GM23248 (cell line): ENCODE measurements around the gene DES. TPM values are rescaled to one million over a fixed set of nuclear protein-coding genes. Genes with fewer than 3 reads are reported as not detected.

Experiments
- DNase-seq: peaks from one replicate; pipeline ENCODE4 v3.0.0-alpha.2; 2015
- H2AFZ ChIP-seq: fragments of 200-600 bp; sonication (generic); 2 replicates; pipeline ENCODE4 v1.6.1; 2016; ENCODE audit warnings: antibody characterized with exemption
- H3F3A ChIP-seq: fragments of 200-600 bp; sonication (generic); 2 replicates; pipeline ENCODE4 v1.6.1; 2016; ENCODE audit warnings: mild to moderate bottlenecking, antibody characterized with exemption, mixed run types; ENCODE audit not compliant: insufficient read depth
- H3K27ac ChIP-seq: fragments of 200-600 bp; sonication (generic); 2 replicates; pipeline ENCODE4 v1.5.1; 2016; ENCODE audit warnings: mild to moderate bottlenecking
- H3K27me3 ChIP-seq: fragments of 200-600 bp; sonication (generic); replicated peaks from 2 replicates; pipeline ENCODE4 v1.6.1; 2016; ENCODE audit warnings: mild to moderate bottlenecking; ENCODE audit not compliant: insufficient read depth
- H3K36me3 ChIP-seq: fragments of 200-600 bp; sonication (generic); 2 replicates; pipeline ENCODE4 v1.6.1; 2016; ENCODE audit warnings: low read depth, mild to moderate bottlenecking
- H3K4me1 ChIP-seq: fragments of 200-600 bp; sonication (generic); 2 replicates; pipeline ENCODE4 v1.6.1; 2016; ENCODE audit warnings: mild to moderate bottlenecking; ENCODE audit not compliant: insufficient read depth
- H3K4me2 ChIP-seq: fragments of 200-600 bp; sonication (generic); one replicate; pipeline ENCODE4 v1.6.1; 2016; ENCODE audit warnings: mild to moderate bottlenecking; ENCODE audit not compliant: unreplicated experiment
- H3K4me3 ChIP-seq: fragments of 200-600 bp; sonication (generic); 2 replicates; pipeline ENCODE4 v1.5.1; 2016; ENCODE audit warnings: mild to moderate bottlenecking
- H3K79me2 ChIP-seq: fragments of 200-600 bp; sonication (generic); 2 replicates; pipeline ENCODE4 v1.6.1; 2016; ENCODE audit warnings: mild to moderate bottlenecking; ENCODE audit not compliant: insufficient read depth
- H3K9ac ChIP-seq: fragments of 200-600 bp; sonication (generic); 2 replicates; pipeline ENCODE4 v1.6.1; 2016; ENCODE audit warnings: mild to moderate bottlenecking
- H3K9me2 ChIP-seq: fragments of 200-600 bp; sonication (generic); 2 replicates; pipeline ENCODE4 v1.6.1; 2016; ENCODE audit warnings: mixed run types, mild to moderate bottlenecking, moderate library complexity; ENCODE audit not compliant: insufficient read depth
- H3K9me3 ChIP-seq: fragments of 200-600 bp; sonication (generic); one replicate; pipeline ENCODE4 v1.6.1; 2017; ENCODE audit warnings: low read depth
- H4K20me1 ChIP-seq: fragments of 200-600 bp; sonication (generic); 2 replicates; pipeline ENCODE4 v1.6.0; 2016; ENCODE audit not compliant: insufficient read depth
- EZH2 ChIP-seq: fragments of 200-600 bp; sonication (generic); IDR thresholded peaks from 2 replicates; pipeline ENCODE4 v1.6.1; 2018; ENCODE audit warnings: antibody characterized with exemption, mild to moderate bottlenecking; ENCODE audit not compliant: insufficient read depth, poor library complexity, severe bottlenecking
- EZH2phosphoT487 ChIP-seq: fragments of 200-600 bp; sonication (generic); IDR thresholded peaks from 2 replicates; pipeline ENCODE4 v1.6.1; 2018; ENCODE audit warnings: antibody characterized with exemption, moderate library complexity, mild to moderate bottlenecking, low read depth; ENCODE audit not compliant: insufficient read depth
- WGBS, 2 experiments: methylation state at CpG; one replicate each; pipeline ENCODE4 v1.1.6; 2015 to 2017; ENCODE audit warnings: low lambda C conversion rate in 2 of 2, low coverage in 1 of 2; ENCODE audit errors: missing lambda C conversion rate in 2 of 2; 5-methylcytosine and 5-hydroxymethylcytosine counted together
- in situ Hi-C: fragments of 300-500 bp; cut with MboI; formaldehyde crosslinking; loops from 2 replicates; pipeline ENCODE4 v1.15.0; 2020
- polyA plus RNA-seq: library from polyadenylated mRNA; unstranded; fragments of >200 nt; fragmentation: Nextera tagmentation; extraction: Ambion mirVana; gene quantifications from 2 replicates; pipeline ENCODE4 v1.2.1, GENCODE V29; 2016
- total RNA-seq: library from RNA; depleted of rRNA; stranded (reverse); fragments of >200 nt; shearing (Covaris generic); gene quantifications from 2 replicates; pipeline ENCODE4 v1.2.3, GENCODE V29; 2014

Gene DES
- total and polyA plus RNA-seq, 2 experiments from 2014 or later: 1.1 to 2.7 TPM

DNA sequence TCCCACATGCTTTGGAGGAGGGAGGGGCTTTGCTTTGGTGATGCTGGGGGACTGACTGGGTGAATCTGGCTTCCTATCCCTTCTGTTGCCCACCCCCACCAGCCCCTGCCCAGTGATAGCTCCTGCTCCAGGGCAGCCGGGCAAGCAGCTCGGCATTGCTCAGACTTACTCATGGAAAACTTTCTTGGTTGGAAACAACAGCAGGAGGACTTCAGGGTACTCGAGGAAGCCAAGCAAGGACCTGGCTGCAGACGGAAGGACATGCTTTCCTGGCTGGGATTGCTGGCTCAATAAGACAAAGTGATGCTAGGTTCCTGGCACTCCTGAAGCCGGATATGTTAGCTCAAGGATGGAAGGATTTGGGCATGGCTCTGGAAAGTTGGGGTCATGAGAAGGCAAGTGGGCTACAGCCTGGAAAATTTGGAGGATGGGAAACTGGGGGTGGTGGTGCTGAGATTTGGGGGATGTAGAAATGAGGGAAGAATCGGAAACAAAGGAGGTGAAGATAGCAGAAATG, 19.6 kb downstream of the DES start:
- no peak for DNase-seq
- Histone ChIP-seq H3K4me2 (no peak overlapping the region), H3K4me3 (no peak overlapping the region), H3K9me3 (no peaks in the 10 kb centered on the region), H3K27ac (no peak overlapping the region), H3K9ac (no peak overlapping the region), H3K79me2 (peaks cover 2% of the 10 kb centered on the region; the same call in 1 of the 2 replicates), H4K20me1 (no peaks in the 10 kb centered on the region), H2AFZ (no peak overlapping the region), H3K27me3 (no peaks in the 10 kb centered on the region), H3K9me2 (no peaks in the 10 kb centered on the region), H3F3A (peaks cover 12% of the 10 kb centered on the region; the same call in 1 of the 2 replicates), H3K36me3 (no peaks in the 10 kb centered on the region), H3K4me1 (0 out of 2 replicates have a peak, but pooled peaks cover 12% of the 10 kb centered on the region)
- WGBS, 2 experiments: 53 to 55% methylated on average over 6 of the region's 6 CpGs
- in situ Hi-C loops: no loop called here
- no peak for TF ChIP-seq EZH2phosphoT487

DNA sequence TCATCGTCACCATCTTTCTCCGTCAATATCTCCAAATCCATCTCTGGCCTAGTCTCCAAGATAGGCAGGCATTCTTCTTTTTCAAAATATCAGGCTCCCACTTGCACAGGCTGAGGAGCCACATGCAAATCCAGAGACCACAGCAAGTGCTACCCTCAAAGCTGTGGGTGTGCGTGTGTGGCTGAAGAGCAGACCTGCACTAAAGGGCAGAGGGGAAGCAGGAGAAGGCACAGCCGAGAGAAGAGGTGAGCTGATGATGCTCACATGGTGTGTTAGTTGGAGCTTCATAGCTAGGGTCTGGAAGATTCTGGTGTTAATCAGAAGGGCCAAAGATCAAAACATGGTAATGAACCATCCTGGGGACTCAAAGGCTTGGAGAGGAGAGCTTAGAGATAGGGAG, 20.3 kb downstream of the DES start:
- no peak for DNase-seq
- TF ChIP-seq EZH2phosphoT487 (no peak), EZH2 (no peak)
- Histone ChIP-seq H3K9me3 (no peaks in the 10 kb centered on the region), H3K27ac (no peak overlapping the region), H3K4me3 (no peak overlapping the region), H3K9me2 (no peaks in the 10 kb centered on the region), H3K9ac (no peak overlapping the region), H3F3A (peaks cover 12% of the 10 kb centered on the region; the same call in 1 of the 2 replicates), H3K36me3 (no peaks in the 10 kb centered on the region), H3K27me3 (no peaks in the 10 kb centered on the region), H4K20me1 (no peaks in the 10 kb centered on the region), H3K79me2 (peaks cover 8% of the 10 kb centered on the region), H3K4me1 (0 out of 2 replicates have a peak, but pooled peaks cover 17% of the 10 kb centered on the region), H3K4me2 (no peak overlapping the region), H2AFZ (no peak overlapping the region)
- in situ Hi-C loops: no loop called here
- WGBS, 2 experiments: 89 to 90% methylated on average over 4 of the region's 4 CpGs

- Histone ChIP-seq H4K20me1 (no peaks in the 10 kb centered on the region), H2AFZ (no peak overlapping the region), H3K4me2 (no peak overlapping the region), H3K9me3 (no peaks in the 10 kb centered on the region), H3K9ac (no peak overlapping the region), H3K36me3 (no peaks in the 10 kb centered on the region), H3K27me3 (no peaks in the 10 kb centered on the region), H3F3A (peaks cover 12% of the 10 kb centered on the region; the same call in 1 of the 2 replicates), H3K4me1 (peaks cover 24% of the 10 kb centered on the region; the same call in 1 of the 2 replicates), H3K79me2 (peaks cover 17% of the 10 kb centered on the region), H3K9me2 (no peaks in the 10 kb centered on the region), H3K27ac (no peak overlapping the region), H3K4me3 (no peak overlapping the region)
- TF ChIP-seq EZH2 (no peak), EZH2phosphoT487 (no peak)
- in situ Hi-C loops: no loop called here
- no peak for DNase-seq
- 68 to 76% methylated on average over 6 of the region's 6 CpGs for WGBS, 2 experiments
Measured at GRCh38 chr2:219439506-219439905, 21.3 kb downstream of the DES start.

DNA sequence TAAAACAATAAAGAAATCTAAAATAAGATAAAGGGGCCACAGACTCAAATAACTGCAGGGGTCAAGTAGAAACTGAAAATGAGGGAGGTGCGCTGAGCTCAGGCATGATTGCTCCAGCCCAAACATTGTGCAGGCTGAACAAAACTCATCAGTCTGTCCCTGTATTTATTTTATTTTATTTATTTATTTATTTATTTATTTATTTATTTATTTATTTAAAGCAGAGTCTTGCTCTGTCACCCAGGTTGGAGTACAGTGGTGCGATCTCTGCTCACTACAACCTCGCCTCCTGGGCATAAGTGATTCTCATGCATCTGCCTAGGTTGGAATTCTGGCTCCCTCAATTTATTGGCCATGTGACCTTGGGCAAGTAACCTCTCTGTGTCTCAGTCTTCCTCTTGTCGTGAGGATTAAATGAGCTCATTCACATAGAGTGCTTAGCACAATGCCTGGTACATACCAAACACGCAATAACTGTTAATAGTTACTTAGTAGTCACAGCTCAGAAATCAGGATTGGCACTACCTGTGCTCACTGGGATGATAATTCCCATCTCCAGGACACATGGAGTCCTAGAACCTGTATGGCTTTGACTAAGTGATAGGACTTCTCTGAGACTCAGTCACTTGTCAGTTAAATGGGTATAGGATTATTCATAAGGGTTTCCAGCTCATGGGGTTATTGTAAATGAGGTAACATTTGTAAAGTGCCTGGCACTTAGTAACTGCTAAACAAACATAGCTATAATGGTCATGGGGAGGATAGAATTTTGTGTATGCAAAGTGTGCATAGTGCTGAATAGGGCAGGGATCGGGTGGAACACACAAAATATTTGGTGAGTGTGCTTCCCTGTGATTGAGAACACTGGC, 22.4 kb downstream of the DES start:
- H3K9me2 ChIP-seq: no peaks in the 10 kb centered on the region
- H3K27me3 ChIP-seq: no peaks in the 10 kb centered on the region
- no peak for TF ChIP-seq EZH2
- no peak for TF ChIP-seq EZH2phosphoT487
- peak overlapping the region; percentile 81 for H3K4me2 ChIP-seq
- no peaks in the 10 kb centered on the region for H3K9me3 ChIP-seq
- H3K36me3 ChIP-seq: no peaks in the 10 kb centered on the region
- no peak overlapping the region for H2AFZ ChIP-seq
- H3K4me3 ChIP-seq: peak overlapping the region; percentile 64; the same call in 1 of the 2 replicates
- DNase-seq: peak; percentile 73
- peak overlapping the region; percentile 57 for H3K27ac ChIP-seq
- H3K4me1 ChIP-seq: peaks cover 25% of the 10 kb centered on the region
- 93 to 97% methylated on average over 6 of the region's 6 CpGs for WGBS, 2 experiments
- H3K79me2 ChIP-seq: peaks cover 17% of the 10 kb centered on the region
- in situ Hi-C loops: no loop called here
- no peaks in the 10 kb centered on the region for H4K20me1 ChIP-seq
- peak overlapping the region; percentile 60 for H3K9ac ChIP-seq
- H3F3A ChIP-seq: peaks cover 12% of the 10 kb centered on the region; the same call in 1 of the 2 replicates
